ENCODE data around the gene SOX6. TPM values are rescaled to one million over a fixed set of nuclear protein-coding genes. Genes with fewer than 3 reads are reported as not detected.

The SOX6 gene
- total and polyA plus RNA-seq, 7 donors, result 0.61 to 47.6 (median 14.6) TPM

DNA sequence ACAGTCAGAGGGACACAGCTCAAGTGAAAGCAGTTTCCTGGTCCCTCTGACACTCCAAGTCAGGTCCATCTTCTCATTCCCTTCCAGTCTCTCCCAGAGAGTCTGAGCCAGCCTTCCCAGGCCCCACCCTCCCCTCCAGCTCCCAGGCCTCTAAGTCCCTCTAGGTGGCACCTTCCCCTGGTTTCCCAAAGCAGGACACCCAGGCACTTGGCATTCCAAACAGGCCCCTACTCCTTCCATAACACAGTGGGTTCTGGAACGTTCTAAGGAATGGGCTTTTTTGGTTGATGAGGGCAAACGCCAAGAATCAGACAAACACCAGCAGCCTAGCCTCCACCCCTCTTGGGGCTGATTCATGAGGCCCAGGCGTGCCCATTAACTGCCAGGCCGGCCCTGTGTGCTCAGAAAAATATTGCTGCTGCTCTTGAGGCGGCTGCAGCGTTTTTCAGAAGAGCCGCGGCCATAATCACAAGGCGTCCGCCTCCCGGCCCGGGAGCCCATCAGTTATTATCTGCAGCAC, 418.7 kb downstream of the SOX6 start:
- DNase-seq, result no peak
- no peak for ATAC-seq
- Histone ChIP-seq H3K27me3 (ENCODE audit: insufficient read depth in 3 of 3, low read length in 2 of 3) (no peaks in the 10 kb centered on the region), H3K36me3 (ENCODE audit: insufficient read depth in 1 of 2, low read depth in 1 of 2) (no peaks in the 10 kb centered on the region), H3K9me3 (no peaks in the 10 kb centered on the region), H3K27ac (no peak overlapping the region), H3K4me1 (no peaks in the 10 kb centered on the region), H3K4me3 (no peak overlapping the region)
- intact Hi-C loops (cut with DNase I), result no loop called here
- TF ChIP-seq, protein P1, sequence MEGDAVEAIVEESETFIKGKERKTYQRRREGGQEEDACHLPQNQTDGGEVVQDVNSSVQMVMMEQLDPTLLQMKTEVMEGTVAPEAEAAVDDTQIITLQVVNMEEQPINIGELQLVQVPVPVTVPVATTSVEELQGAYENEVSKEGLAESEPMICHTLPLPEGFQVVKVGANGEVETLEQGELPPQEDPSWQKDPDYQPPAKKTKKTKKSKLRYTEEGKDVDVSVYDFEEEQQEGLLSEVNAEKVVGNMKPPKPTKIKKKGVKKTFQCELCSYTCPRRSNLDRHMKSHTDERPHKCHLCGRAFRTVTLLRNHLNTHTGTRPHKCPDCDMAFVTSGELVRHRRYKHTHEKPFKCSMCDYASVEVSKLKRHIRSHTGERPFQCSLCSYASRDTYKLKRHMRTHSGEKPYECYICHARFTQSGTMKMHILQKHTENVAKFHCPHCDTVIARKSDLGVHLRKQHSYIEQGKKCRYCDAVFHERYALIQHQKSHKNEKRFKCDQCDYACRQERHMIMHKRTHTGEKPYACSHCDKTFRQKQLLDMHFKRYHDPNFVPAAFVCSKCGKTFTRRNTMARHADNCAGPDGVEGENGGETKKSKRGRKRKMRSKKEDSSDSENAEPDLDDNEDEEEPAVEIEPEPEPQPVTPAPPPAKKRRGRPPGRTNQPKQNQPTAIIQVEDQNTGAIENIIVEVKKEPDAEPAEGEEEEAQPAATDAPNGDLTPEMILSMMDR (IDR thresholded peaks at IDR 0.05), result no peak
- WGBS, 3 donors, result 93 to 96% (median 96%) methylated on average over 12 of the region's 12 CpGs

DNA sequence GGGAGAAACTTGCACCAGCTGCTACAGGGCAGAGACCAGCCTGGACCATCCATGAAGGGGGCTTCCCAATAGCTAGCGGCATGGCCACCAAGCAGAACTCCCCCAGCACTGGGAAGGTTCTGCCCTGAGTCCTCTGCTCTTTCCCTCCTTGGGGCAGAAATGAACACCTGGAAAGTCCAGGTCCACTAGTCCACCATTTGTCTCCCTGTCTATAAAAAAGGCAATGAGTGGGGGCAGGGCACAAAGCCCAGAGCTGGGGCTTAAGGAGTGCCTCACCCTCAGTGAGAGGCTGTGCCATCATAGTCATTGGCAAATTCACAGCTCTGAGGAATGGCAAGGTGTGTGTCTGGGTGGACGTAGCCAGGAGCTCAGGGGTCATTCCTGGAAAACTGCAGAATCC, 420.3 kb downstream of the SOX6 start:
- Histone ChIP-seq H3K27me3 (ENCODE audit: insufficient read depth in 3 of 3, low read length in 2 of 3) (no peaks in the 10 kb centered on the region), H3K9me3 (no peaks in the 10 kb centered on the region), H3K27ac (no peak overlapping the region), H3K36me3 (ENCODE audit: insufficient read depth in 1 of 2, low read depth in 1 of 2) (no peaks in the 10 kb centered on the region), H3K4me3 (no peak overlapping the region), H3K4me1 (no peaks in the 10 kb centered on the region)
- no peak for ATAC-seq
- TF ChIP-seq, protein P1 (IDR thresholded peaks at IDR 0.05), result no peak
- no peak for DNase-seq
- 96 to 97% (median 97%) methylated on average over 2 of the region's 2 CpGs for WGBS, 3 donors
- intact Hi-C loops (cut with DNase I), result no loop called here

DNA sequence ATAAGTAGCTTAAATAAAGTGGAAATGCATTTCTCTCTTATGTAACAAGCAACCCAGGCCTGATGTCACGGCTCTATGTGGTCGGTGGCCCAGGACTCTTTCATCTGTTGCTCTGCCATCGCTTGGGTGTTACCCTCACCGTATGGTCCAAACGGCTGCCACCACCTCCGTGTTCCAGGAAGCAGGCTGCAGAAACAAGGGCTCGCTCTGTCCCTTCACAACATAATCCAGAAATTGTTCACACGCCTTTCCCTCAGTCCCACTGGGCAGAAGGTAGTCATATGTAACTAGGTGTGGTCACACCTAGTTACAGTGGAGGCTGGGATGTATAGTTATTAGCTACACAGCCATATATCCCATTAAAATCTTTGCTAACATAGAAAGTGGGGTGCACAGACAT, 421.0 kb downstream of the SOX6 start:
- intact Hi-C loops (cut with DNase I), result no loop called here
- H3K4me1 ChIP-seq, result no peaks in the 10 kb centered on the region
- no peak overlapping the region for H3K27ac ChIP-seq
- H3K4me3 ChIP-seq, result no peak overlapping the region
- no peaks in the 10 kb centered on the region for H3K36me3 ChIP-seq (ENCODE audit: insufficient read depth in 1 of 2, low read depth in 1 of 2)
- TF ChIP-seq, protein P1 (IDR thresholded peaks at IDR 0.05), result no peak
- no peaks in the 10 kb centered on the region for H3K27me3 ChIP-seq (ENCODE audit: insufficient read depth in 3 of 3, low read length in 2 of 3)
- ATAC-seq, result no peak
- no peaks in the 10 kb centered on the region for H3K9me3 ChIP-seq
- 85 to 89% (median 87%) methylated on average over 8 of the region's 8 CpGs for WGBS, 3 donors
- DNase-seq, result no peak

DNA sequence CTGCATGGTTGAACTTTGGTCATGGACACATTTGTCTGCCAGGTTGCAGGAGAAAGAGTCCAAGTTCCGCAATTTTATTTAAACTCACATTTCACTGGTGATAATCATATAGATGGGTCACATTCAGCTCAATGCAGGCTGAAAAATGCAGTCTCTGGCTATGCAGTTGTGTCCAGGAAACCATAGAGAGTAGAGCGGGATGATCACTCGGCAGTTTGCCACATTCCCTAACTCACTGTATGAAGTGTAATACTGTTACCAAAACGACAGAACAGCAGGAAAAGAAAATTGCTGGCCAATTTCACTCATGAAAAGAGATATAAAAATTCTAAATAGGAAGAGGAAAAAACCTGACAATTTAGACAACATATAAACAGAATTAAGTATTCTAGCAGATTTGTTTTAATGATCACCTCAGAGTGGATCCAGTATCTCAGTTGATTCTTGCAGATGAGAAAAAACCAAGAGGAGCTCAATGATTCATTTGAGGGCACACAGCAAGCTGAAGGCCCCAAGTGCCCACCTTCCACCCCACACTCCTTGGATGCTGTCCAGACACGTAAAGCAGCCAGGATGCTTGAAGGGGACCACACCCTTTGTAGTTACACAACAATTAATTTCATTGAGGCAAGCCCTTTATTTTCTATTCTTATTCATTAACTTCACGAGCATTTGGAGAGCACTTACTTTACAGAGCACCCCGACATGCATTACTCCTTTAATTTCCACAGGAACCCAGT, 422.3 kb downstream of the SOX6 start:
- no peak overlapping the region for H3K4me3 ChIP-seq
- intact Hi-C loops (cut with DNase I), result no loop called here
- TF ChIP-seq, protein P1 (IDR thresholded peaks at IDR 0.05), result no peak
- no peaks in the 10 kb centered on the region for H3K4me1 ChIP-seq
- H3K27ac ChIP-seq, result no peak overlapping the region
- no peaks in the 10 kb centered on the region for H3K36me3 ChIP-seq (ENCODE audit: insufficient read depth in 1 of 2, low read depth in 1 of 2)
- 67 to 70% (median 69%) methylated on average over 7 of the region's 7 CpGs for WGBS, 3 donors
- no peaks in the 10 kb centered on the region for H3K9me3 ChIP-seq
- no peak for ATAC-seq
- no peak for DNase-seq
- no peaks in the 10 kb centered on the region for H3K27me3 ChIP-seq (ENCODE audit: insufficient read depth in 3 of 3, low read length in 2 of 3)

DNA sequence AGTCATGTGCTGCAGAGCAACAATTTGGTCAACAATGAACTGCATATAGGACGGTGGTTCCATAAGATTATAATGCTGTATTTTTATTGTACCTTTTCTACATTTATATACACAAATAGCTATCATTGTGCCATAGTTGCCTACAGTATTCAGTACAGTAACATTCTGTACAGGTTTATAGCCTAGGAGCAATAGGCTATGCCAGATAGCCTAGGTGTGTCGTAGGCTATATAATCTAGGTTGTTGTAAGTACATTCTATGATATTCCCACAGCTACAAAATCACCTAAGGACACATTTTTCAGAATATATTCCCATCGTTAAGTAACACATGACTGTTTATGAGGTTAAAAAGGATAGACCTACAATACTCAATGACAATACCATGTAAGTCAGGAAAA, 423.9 kb downstream of the SOX6 start:
- Histone ChIP-seq H3K4me1 (no peaks in the 10 kb centered on the region), H3K9me3 (no peaks in the 10 kb centered on the region), H3K27me3 (ENCODE audit: insufficient read depth in 3 of 3, low read length in 2 of 3) (no peaks in the 10 kb centered on the region), H3K36me3 (ENCODE audit: insufficient read depth in 1 of 2, low read depth in 1 of 2) (no peaks in the 10 kb centered on the region), H3K27ac (no peak overlapping the region), H3K4me3 (no peak overlapping the region)
- 92 to 96% (median 95%) methylated on average over 3 of the region's 3 CpGs for WGBS, 3 donors
- ATAC-seq (no peak), DNase-seq (no peak)
- intact Hi-C loops (cut with DNase I), result no loop called here
- TF ChIP-seq, protein P1 (IDR thresholded peaks at IDR 0.05), result no peak

Measured in psoas muscle (tissue), 8 donors.